HG03469 (cell line): Measurements from ENCODE around the gene NDP.
"Not testable (repeated sequence)": the region's sequence is repeated elsewhere in the genome, so short reads cannot be mapped to it uniquely, and the experiment has no call there.

Experiments used
- ATAC-seq: cut with Tn5 transposase; IDR thresholded peaks from one replicate; pipeline ENCODE4 v1.9.1; 2021; ENCODE audit warnings: mild to moderate bottlenecking, moderate library complexity, moderate number of reproducible peaks; ENCODE audit not compliant: unreplicated experiment

The NDP gene

GRCh38 chrX:43971966-43972961, 926 bp downstream of the NDP start:
- no peak for ATAC-seq

- no peak for ATAC-seq
These were observed 2.7 kb downstream of the NDP start for GRCh38 chrX:43970528-43970927.

- ATAC-seq, result no peak
These were observed 3.4 kb downstream of the NDP start for GRCh38 chrX:43969504-43970501.

GRCh38 chrX:43968359-43968781, 4.8 kb downstream of the NDP start:
- no peak for ATAC-seq

- ATAC-seq, result no peak
These were observed 8.3 kb downstream of the NDP start for GRCh38 chrX:43964936-43965335.

- ATAC-seq, result no peak
These were observed 9.5 kb downstream of the NDP start for GRCh38 chrX:43963726-43964125.

GRCh38 chrX:43962636-43963035, 10.6 kb downstream of the NDP start:
- ATAC-seq, result no peak

- no peak for ATAC-seq
These were observed 11.5 kb downstream of the NDP start for GRCh38 chrX:43961699-43962098.

- ATAC-seq, result no peak
These were observed 14.7 kb downstream of the NDP start for GRCh38 chrX:43958529-43958928.

GRCh38 chrX:43956034-43956433, 17.2 kb downstream of the NDP start:
- ATAC-seq, result no peak

- no peak for ATAC-seq
These were observed 20.0 kb downstream of the NDP start for GRCh38 chrX:43953218-43953617.

GRCh38 chrX:43949669-43950068, 23.5 kb downstream of the NDP start:
- ATAC-seq, result no peak

- no peak for ATAC-seq
These were observed 32.2 kb downstream of the NDP start for GRCh38 chrX:43940816-43941474.

- no peak for ATAC-seq
These were observed 33.8 kb downstream of the NDP start for GRCh38 chrX:43939187-43939926.

GRCh38 chrX:43922032-43922431, 51.2 kb downstream of the NDP start:
- ATAC-seq, result not testable (repeated sequence)

GRCh38 chrX:43910772-43911171, 62.4 kb downstream of the NDP start:
- ATAC-seq, result not testable (repeated sequence)

GRCh38 chrX:43910012-43910411, 63.2 kb downstream of the NDP start:
- ATAC-seq, result no peak

- ATAC-seq, result no peak
These were observed 64.0 kb downstream of the NDP start for GRCh38 chrX:43909141-43909540.

- no peak for ATAC-seq
These were observed 73.0 kb downstream of the NDP start for GRCh38 chrX:43899878-43900815.
